HL-60 (cell line): ENCODE measurements around the gene DSE.

ENCODE experiments used
- DNase-seq, 2 experiments: peaks; one replicate each; pipeline ENCODE4 v3.0.0-alpha.2; 2010 to 2020; ENCODE audit warnings: low read depth in 1 of 2, low spot score in 1 of 2
- H3K27ac ChIP-seq: fragments of 250-450 bp; sonication (Bioruptor Pico); replicated peaks from 2 replicates; pipeline ENCODE4 v1.5.1; 2020; ENCODE audit warnings: mild to moderate bottlenecking, moderate library complexity
- H3K27me3 ChIP-seq: fragments of 250-450 bp; sonication (Bioruptor Pico); 2 replicates; pipeline ENCODE4 v1.5.1; 2021; ENCODE audit warnings: mild to moderate bottlenecking, moderate library complexity; ENCODE audit not compliant: insufficient read depth, poor library complexity, severe bottlenecking
- H3K4me3 ChIP-seq: replicated peaks from 2 replicates; pipeline ENCODE4 v1.5.1; 2011; ENCODE audit warnings: mild to moderate bottlenecking, control low read depth, low read length; ENCODE audit not compliant: insufficient read depth
- CTCF ChIP-seq: IDR thresholded peaks from one replicate; pipeline ENCODE4 v1.5.1; 2011; ENCODE audit warnings: low read length, control low read depth, inconsistent platforms; ENCODE audit not compliant: insufficient read depth
- GABPA ChIP-seq: IDR thresholded peaks from 2 replicates; pipeline ENCODE4 v1.6.1; 2012; ENCODE audit warnings: low read depth
- POLR2AphosphoS5 ChIP-seq: IDR thresholded peaks from 2 replicates; pipeline ENCODE4 v1.6.1; 2012; ENCODE audit warnings: low read depth
- REST ChIP-seq: IDR thresholded peaks from 2 replicates; pipeline ENCODE4 v1.6.1; 2012; ENCODE audit warnings: low read depth; ENCODE audit not compliant: insufficient replicate concordance
- SPI1 ChIP-seq: IDR thresholded peaks from 2 replicates; pipeline ENCODE4 v1.6.1; 2012; ENCODE audit warnings: low read depth, mild to moderate bottlenecking, borderline replicate concordance

Gene DSE

GRCh38 chr6:116382587-116382986 lies 11.8 kb downstream of the DSE start:
- H3K27me3 ChIP-seq = no peaks in the 10 kb centered on the region
- H3K27ac ChIP-seq = no peak overlapping the region
- no peak for DNase-seq
- no peak for TF ChIP-seq REST
- no peak for TF ChIP-seq POLR2AphosphoS5
- no peak for TF ChIP-seq CTCF
- TF ChIP-seq SPI1 = no peak
- no peak for TF ChIP-seq GABPA
- no peak overlapping the region for H3K4me3 ChIP-seq

- no peak overlapping the region for H3K27ac ChIP-seq
- DNase-seq = no peak
- no peaks in the 10 kb centered on the region for H3K27me3 ChIP-seq
- no peak for TF ChIP-seq SPI1
- no peak for TF ChIP-seq CTCF
- no peak for TF ChIP-seq REST
- no peak for TF ChIP-seq POLR2AphosphoS5
- no peak for TF ChIP-seq GABPA
- H3K4me3 ChIP-seq = no peak overlapping the region
These were observed 14.1 kb downstream of the DSE start for GRCh38 chr6:116384727-116385458.

- Histone ChIP-seq H3K27ac (no peak overlapping the region), H3K27me3 (no peaks in the 10 kb centered on the region), H3K4me3 (no peak overlapping the region)
- TF ChIP-seq POLR2AphosphoS5 (no peak), CTCF (no peak), SPI1 (no peak), GABPA (no peak), REST (no peak)
- no peak for DNase-seq
These were observed 14.7 kb downstream of the DSE start for GRCh38 chr6:116385459-116385802.
